ENCODE data around the gene IL19.

IL19 gene

GRCh38 chr1:206800411-206800810 is 29.8 kb downstream of the IL19 start:
- DNase-seq (ENCODE audit: low spot score), result no peak

- no peak for DNase-seq (ENCODE audit: low spot score)
Measured at GRCh38 chr1:206800891-206801290, 30.3 kb downstream of the IL19 start.

- no peak for DNase-seq (ENCODE audit: low spot score)
Measured at GRCh38 chr1:206801467-206801866, 30.9 kb downstream of the IL19 start.

GRCh38 chr1:206802401-206802800 is 31.8 kb downstream of the IL19 start:
- DNase-seq (ENCODE audit: low spot score), result no peak

DNA sequence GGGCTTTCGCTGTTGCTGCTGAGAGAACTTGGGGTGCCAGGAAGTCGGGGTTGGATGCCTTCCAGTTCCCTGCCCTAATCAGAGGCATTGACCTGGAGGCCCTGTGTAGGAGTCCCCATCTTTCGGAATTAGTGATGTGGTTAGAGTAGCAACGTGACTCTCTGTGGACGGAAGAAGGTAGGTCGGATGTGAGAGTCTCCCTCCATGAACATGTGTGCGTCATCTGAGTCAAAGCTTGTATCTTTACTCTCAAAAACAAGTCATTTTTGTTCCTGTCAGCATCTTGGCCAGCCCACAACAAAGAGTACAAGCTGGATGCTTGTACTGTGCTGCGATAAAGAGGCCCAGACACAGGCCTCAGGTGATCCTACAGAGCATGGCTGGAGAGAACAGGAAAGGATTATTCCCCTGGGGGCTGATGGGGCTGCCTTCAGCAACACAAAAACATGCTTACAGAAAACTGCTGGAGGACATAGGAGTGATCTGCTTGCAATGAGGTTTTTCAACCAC is 32.7 kb downstream of the IL19 start:
- no peak for DNase-seq (ENCODE audit: low spot score)

- no peak for DNase-seq (ENCODE audit: low spot score)
Measured at GRCh38 chr1:206804156-206804737, 33.7 kb downstream of the IL19 start.

- no peak for DNase-seq (ENCODE audit: low spot score)
Measured at GRCh38 chr1:206805357-206805756, 34.8 kb downstream of the IL19 start.

GRCh38 chr1:206808615-206809014 is 38.0 kb downstream of the IL19 start:
- no peak for DNase-seq (ENCODE audit: low spot score)

DNA sequence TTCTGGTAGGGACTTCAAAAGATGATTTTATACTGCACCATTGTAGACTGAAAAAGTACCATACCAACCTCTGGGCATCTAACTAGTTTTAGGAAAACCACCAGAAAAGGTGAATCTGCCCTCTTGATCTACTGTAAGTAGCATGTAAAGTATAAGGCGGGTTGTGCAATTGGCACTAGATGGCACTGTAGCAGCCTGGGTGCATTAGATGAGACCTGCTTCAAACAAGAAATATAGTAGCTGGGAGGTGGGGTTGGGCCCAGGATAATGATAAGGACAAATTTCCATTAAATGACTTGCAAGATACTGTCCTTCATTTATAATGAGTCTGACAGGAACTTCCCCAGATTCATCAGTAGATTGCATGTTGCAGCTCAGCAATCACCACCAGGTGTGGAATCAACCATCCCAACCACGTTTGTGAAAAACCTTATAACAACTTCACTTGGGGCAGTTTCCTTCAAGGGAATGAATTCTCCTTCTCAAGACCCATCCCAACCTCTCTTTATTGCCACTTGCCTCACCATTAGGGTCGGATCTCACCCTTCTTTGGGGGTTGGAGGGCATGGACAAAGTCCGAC is 39.0 kb downstream of the IL19 start:
- DNase-seq (ENCODE audit: low spot score), result no peak

DNA sequence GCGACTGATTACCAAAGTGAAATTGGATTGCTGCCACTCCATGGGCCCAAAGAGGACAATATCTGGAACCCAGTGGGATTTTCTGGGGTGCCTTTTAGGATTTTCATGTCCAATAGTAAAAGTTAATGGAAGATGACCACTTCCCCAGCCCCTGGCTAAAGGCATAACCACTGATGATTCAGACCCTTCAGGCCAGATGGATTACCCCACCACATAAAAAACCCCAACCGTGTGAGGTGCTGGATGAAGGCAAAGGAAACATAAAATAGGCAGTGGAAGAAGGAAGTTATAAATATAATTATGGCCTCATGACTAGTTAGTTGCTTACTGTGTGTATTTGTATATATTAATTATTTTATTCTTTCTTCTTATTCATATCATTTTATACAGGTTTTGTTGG is 41.9 kb downstream of the IL19 start:
- no peak for DNase-seq (ENCODE audit: low spot score)

GRCh38 chr1:206814716-206815341 is 44.3 kb downstream of the IL19 start:
- no peak for DNase-seq (ENCODE audit: low spot score)

DNA sequence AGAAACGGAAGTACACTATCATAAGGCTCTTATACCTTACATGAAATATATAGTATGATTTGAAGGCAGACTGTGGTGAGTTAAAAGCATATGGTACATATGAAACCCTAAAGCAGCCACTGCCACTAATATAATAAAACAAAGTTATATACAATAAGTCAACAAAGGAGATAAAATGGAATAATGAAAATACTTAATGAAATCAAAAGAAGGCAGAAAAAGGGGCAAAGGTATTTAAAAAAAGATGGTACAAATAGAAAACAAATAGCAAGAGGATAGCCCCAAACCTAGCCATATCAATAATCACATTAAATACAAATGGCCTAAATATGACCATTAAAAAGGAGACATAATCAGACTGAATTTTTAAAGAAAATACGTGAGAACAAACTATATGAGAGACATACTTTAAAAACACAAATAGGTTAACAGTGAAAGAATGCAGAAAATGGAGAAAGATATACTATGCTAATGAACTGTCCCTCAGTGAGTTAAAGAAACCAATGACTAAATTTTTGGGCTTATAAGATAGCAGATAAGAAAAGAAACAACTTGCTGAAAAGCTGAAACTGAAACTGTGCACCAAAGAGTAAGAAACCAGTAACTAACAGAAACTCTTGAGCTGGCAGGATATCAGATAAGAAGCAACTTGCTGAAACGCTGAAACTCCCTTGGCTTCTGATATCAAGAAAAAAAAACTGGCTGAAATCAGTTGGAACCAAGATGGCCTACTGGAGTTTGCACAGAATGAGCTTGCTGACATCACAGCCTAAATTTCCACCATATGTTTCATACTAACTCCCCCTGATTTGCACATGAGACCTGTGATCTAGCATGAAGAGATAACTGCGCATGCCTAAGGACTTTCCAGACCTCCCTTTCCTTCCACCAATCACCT is 46.1 kb downstream of the IL19 start:
- no peak for DNase-seq (ENCODE audit: low spot score)

GRCh38 chr1:206821493-206821892 is 50.9 kb downstream of the IL19 start:
- no peak for DNase-seq (ENCODE audit: low spot score)

DNA sequence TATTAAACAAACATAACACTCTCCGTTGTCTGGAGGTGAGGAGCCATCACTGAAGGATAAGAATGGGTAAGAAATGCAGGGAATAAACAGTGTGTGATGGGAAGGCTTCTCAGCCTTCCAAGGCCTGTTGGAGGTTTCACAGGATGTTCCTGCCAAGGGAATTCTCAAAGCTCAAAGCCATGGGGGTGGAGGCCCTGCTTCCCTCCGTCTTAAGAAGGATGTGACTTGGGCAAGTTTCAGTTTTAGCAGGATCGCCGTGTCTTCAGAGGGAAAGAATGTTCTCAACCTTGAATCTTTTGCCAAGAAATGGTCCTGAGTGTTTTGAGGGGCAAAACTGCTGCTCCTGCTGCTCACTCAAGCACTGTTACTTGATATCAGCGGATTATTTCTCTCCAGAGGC is 53.2 kb downstream of the IL19 start:
- DNase-seq (ENCODE audit: low spot score), result no peak

DNA sequence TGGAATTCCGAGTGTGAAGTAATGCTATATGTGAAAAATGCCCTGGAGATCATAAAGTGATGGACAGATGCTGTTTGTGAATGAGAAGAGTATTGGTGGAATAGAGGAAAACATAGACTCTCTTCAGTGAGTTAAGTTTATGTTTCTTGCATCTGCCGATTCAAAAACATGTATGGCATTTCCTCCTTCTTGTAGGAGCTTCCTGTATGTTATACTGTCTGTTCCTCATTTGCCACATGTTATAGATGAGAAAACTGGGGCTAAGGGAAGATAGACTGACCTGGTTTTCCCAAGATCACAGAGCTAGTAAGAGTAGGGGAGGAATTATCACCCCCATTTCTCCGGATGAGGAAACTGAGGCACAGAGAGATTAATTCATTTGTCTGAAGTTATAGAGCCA is 53.8 kb downstream of the IL19 start:
- no peak for DNase-seq (ENCODE audit: low spot score)

DNA sequence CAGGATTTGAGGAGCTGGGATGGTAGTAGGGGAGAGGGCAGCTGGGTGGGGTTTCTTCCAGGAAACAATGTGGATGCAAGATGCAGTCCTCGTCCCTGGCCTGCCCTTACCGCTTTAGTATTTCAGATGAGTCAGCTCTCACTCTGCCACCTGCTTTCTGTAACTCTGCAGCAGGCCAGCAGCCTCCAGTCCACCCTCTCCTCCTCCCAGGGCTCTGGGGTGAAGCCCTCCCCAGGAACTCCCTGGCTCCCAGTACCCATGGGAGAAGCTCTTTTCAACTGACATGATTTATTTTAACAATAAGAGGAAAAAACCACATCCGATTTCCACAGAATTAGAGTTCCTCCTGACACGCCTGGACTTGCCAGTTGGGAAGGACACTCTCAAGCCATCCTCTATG is 55.8 kb downstream of the IL19 start:
- no peak for DNase-seq (ENCODE audit: low spot score)

GRCh38 chr1:206828061-206828460 is 57.5 kb downstream of the IL19 start:
- no peak for DNase-seq (ENCODE audit: low spot score)

DNA sequence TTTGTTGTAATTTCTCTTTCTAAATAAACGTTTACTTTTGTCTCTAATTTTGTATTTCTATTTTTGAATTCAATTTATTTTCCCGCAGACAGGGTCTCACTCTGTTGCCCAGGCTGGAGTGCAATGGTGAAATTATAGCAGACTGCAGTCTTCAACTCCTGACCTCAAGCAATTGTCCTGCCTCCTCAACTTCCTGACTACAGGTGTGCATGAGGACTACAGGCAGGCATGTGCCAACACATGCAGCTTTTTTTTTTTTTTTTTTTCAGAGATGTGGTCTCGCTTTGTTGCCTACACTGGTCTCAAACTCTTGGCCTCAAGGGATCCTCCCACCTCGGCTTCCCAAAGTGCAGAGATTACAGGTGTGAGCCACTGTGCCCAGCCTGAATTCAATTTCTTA is 58.2 kb downstream of the IL19 start:
- DNase-seq (ENCODE audit: low spot score), result no peak

GRCh38 chr1:206829282-206829681 is 58.7 kb downstream of the IL19 start:
- no peak for DNase-seq (ENCODE audit: low spot score)

DNA sequence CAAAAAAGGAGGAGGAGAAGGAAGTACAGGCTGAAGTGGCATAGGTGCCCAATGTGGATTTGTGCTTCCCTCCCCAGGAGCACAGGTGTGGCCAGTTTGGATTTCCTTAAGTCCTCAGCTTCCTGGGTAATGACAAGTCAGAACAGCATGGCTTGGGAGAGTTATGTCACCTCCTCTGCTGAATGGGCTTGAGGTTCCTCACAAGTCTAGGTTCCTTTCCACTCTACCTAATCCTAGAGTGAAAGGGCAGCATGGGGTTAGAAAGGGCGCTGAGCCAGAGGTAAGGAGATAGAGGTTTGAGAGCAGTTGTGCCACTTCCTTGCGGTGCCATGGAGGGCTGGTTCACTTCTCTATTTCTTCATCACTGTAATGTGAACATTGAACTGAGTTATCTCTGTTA is 59.3 kb downstream of the IL19 start:
- no peak for DNase-seq (ENCODE audit: low spot score)

DNA sequence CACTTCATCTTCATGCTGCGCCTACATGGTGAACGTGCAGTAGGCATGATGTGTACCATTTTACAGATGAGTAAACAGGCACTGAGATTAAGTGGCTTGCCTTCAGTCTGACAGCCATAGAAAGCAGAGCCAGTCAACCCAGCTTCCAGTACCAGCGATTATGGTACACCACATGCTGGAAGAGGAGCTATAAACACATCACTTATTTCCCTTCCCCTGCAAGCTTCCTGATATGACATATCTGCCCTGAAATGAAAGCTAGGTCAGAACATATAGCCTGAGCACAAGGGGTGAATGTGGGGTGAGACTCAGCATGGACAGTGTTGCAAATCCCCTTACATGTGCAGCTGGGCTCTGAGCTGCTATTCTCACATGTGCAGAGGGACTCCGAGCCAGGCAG is 61.1 kb downstream of the IL19 start:
- no peak for DNase-seq (ENCODE audit: low spot score)

DNA sequence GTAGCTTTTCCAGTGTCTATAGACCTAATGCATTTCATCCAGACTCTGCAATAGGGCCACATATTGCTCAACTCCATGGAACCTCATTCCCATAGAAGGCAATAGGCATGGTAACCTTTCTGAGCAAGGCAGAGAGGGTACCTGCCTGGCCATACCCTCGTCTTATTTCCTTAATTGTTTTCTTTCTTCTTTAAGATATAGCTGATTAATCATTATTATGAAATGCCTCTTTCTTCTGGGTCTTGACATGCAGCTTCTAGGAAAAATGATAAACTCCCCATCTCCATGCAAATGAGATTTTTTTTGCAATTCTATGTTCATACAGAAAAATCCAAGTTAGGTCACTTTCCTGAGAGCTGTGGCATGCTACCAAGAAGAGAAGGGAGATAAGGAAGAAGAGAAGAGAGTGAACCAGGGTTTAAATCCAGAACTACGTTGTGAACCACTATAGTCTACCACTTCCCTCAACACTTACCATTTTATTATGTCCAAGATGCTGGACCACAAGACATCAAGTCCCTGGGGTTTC is 61.8 kb downstream of the IL19 start:
- no peak for DNase-seq (ENCODE audit: low spot score)
